MG63 (cell line): ENCODE results near the gene ATP2C2. TPM values are rescaled to one million over a fixed set of nuclear protein-coding genes. Genes with fewer than 3 reads are reported as not detected.
"Not testable (repeated sequence)": the region's sequence is repeated elsewhere in the genome, so short reads cannot be mapped to it uniquely, and the experiment has no call there.

Experiments used
- DNase-seq: peaks from one replicate; pipeline ENCODE4 v3.0.0-alpha.2; 2020
- H3K27me3 ChIP-seq: fragments of 250-450 bp; sonication (Bioruptor Pico); 2 replicates; pipeline ENCODE4 v1.5.1; 2020; ENCODE audit warnings: mild to moderate bottlenecking, moderate library complexity
- H3K36me3 ChIP-seq: fragments of 250-450 bp; sonication (Bioruptor Pico); 2 replicates; pipeline ENCODE4 v1.5.1; 2020; ENCODE audit warnings: mild to moderate bottlenecking, moderate library complexity
- H3K4me3 ChIP-seq: fragments of 250-450 bp; sonication (Bioruptor Pico); 2 replicates; pipeline ENCODE4 v1.5.1; 2020; ENCODE audit warnings: mild to moderate bottlenecking, moderate library complexity
- H3K9me3 ChIP-seq: fragments of 250-450 bp; sonication (Bioruptor Pico); 2 replicates; pipeline ENCODE4 v1.5.1; 2020; ENCODE audit warnings: mild to moderate bottlenecking, moderate library complexity
- total RNA-seq: library from RNA; depleted of rRNA; stranded (reverse); fragments of >200 nt; shearing (Covaris generic); gene quantifications from 2 replicates; pipeline ENCODE4 v1.2.3, GENCODE V29; 2014; ENCODE audit warnings: low replicate concordance

Gene ATP2C2
- total RNA-seq, 1 experiment from 2014 or later: not detected

DNA sequence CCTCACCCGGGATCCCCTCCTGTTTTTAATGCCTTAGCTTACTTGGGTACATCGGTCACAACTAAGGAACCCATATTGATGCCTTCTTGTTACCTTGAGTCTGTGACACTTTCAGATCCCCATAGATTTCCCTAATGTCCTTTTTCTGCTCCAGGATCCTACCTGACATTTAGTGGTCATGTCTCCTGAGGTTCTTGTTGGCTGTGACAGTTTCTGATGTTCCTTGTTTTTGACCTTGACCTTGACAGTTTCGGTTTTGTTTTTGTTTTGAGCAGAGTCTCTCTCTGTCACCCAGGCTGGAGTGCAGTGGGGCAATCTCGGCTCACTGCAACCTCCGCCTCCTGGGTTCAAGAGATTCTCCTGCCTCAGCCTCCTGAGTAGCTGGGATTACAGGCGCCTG is 52.2 kb downstream of the ATP2C2 start:
- not testable (repeated sequence) for H3K27me3 ChIP-seq, H3K4me3 ChIP-seq, H3K9me3 ChIP-seq, H3K36me3 ChIP-seq, DNase-seq

- H3K27me3 ChIP-seq: no peaks in the 10 kb centered on the region
- DNase-seq: no peak
- H3K9me3 ChIP-seq: no peaks in the 10 kb centered on the region
- no peaks in the 10 kb centered on the region for H3K36me3 ChIP-seq
- no peak overlapping the region for H3K4me3 ChIP-seq
These were observed 53.0 kb downstream of the ATP2C2 start for GRCh38 chr16:84421081-84421937.

- no peaks in the 10 kb centered on the region for H3K36me3 ChIP-seq
- H3K4me3 ChIP-seq: no peak overlapping the region
- no peaks in the 10 kb centered on the region for H3K27me3 ChIP-seq
- H3K9me3 ChIP-seq: no peaks in the 10 kb centered on the region
- DNase-seq: no peak
These were observed 53.5 kb downstream of the ATP2C2 start for GRCh38 chr16:84421938-84422220.

DNA sequence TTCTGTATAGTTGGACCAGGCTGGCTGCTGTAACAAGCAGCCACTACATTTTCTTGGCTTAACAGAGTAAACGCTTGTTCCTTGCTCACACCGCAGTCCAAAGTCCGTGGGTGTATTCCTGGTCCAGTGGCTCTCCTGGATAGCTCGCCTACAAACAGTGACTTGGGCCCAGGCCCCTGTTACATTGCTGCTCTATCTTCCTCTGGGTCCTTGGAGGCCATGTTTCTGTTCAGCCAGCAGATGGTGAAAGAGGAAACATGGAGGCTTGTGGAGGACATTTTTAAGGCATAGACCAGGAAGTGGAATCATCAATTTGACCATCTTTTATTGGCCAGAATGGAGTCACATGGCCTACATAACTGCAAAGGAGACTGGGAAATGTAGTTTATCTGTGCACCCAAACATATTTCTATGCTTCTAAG is 55.1 kb downstream of the ATP2C2 start:
- no peaks in the 10 kb centered on the region for H3K27me3 ChIP-seq
- no peaks in the 10 kb centered on the region for H3K9me3 ChIP-seq
- no peak overlapping the region for H3K4me3 ChIP-seq
- H3K36me3 ChIP-seq: no peaks in the 10 kb centered on the region
- no peak for DNase-seq

GRCh38 chr16:84425696-84426095 is 57.4 kb downstream of the ATP2C2 start:
- no peak overlapping the region for H3K4me3 ChIP-seq
- H3K27me3 ChIP-seq: no peaks in the 10 kb centered on the region
- H3K36me3 ChIP-seq: no peaks in the 10 kb centered on the region
- no peak for DNase-seq
- H3K9me3 ChIP-seq: no peaks in the 10 kb centered on the region

DNA sequence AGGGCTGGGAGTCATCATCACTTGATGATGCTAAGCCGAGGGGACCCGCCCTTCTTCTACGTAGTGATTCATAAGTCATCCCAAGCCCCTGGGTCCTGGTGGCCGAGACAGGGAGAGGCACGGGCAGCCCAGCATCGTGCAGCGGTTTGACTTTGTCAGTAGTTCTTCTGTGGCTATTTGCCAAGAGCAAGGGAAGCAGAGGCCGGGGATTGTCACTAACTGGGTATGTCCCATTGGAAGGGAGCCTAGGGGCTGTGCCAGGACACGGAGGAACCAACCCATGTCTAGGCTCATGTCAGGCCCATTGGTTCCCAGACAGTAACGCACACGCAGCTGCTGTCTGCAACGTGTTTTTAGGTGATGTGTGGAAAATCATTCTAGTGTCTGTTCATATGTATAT is 58.5 kb downstream of the ATP2C2 start:
- no peak for DNase-seq
- no peaks in the 10 kb centered on the region for H3K27me3 ChIP-seq

GRCh38 chr16:84427553-84427952 is 59.2 kb downstream of the ATP2C2 start:
- DNase-seq: no peak

More for the DNA sequence above, 58.5 kb downstream of the ATP2C2 start:
- Histone ChIP-seq H3K4me3 (no peak overlapping the region), H3K36me3 (no peaks in the 10 kb centered on the region), H3K9me3 (no peaks in the 10 kb centered on the region)

DNA sequence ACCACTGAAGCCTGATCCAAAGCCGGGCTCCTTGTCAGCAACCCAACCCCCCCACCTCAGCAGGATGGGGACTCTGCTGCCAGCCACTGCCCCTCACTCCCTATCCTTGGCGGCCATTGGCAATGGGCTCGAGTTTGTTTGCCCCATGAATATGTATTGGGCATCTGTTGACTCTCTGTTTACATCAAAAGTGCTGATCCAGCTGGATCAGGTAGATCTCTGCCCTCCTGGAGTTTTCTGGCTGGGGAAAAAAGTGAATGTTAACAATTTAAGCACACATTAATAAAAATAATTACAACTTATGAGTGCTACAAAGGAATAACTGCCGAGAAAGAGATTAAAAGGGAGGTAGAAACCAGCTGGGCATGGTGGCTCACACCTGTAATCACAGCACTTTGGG is 62.5 kb downstream of the ATP2C2 start:
- H3K36me3 ChIP-seq: no peaks in the 10 kb centered on the region

More at GRCh38 chr16:84427553-84427952, 59.2 kb downstream of the ATP2C2 start:
- Histone ChIP-seq H3K4me3 (no peak overlapping the region), H3K36me3 (no peaks in the 10 kb centered on the region), H3K27me3 (no peaks in the 10 kb centered on the region), H3K9me3 (no peaks in the 10 kb centered on the region)

DNA sequence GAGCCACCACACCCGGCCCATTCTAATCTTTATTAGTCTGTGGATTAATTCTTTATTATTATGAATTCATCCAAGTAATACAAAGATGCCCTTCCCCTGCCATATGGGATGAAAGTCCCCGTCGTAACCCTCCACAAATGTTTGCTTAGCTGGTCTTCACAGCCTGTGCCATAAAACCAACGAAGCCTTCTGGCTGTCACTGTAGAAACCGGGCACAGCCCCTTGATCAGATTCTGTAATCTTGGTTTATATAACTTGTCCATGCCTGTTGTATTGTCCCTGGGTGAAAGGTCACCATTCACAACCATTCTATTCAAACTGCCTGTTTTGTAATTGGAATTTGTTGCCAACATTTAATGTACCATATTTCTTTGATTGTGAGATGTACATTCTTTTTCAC is 66.5 kb downstream of the ATP2C2 start:
- no peaks in the 10 kb centered on the region for H3K36me3 ChIP-seq
- H3K9me3 ChIP-seq: no peaks in the 10 kb centered on the region
- no peak for DNase-seq
- H3K4me3 ChIP-seq: no peak overlapping the region
- no peaks in the 10 kb centered on the region for H3K27me3 ChIP-seq

More for the DNA sequence above, 62.5 kb downstream of the ATP2C2 start:
- Histone ChIP-seq H3K4me3 (no peak overlapping the region), H3K27me3 (no peaks in the 10 kb centered on the region), H3K9me3 (no peaks in the 10 kb centered on the region)
- no peak for DNase-seq

DNA sequence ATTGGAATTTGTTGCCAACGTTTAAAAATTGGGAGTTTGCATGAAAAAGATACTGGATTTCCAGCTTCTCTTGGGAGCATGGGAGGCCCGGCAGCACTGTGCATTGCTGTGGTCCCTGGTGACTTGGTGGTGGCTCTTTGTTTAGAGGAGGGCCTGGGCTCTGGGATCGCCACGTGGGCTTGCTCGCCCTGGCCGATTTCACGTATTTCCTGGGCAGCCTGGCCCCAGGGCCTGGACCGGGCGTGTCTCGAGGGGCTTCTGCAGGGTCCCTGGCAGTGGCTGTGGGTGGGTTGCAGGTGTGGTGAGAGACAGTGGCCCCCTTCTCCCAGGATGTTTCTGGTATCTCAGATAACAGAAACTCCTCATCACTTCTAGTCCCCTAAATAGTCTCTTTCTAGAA is 67.9 kb downstream of the ATP2C2 start:
- DNase-seq: no peak
- Histone ChIP-seq H3K4me3 (no peak overlapping the region), H3K36me3 (no peaks in the 10 kb centered on the region), H3K9me3 (no peaks in the 10 kb centered on the region), H3K27me3 (no peaks in the 10 kb centered on the region)

GRCh38 chr16:84438971-84439696 is 70.8 kb downstream of the ATP2C2 start:
- no peaks in the 10 kb centered on the region; the same call in 1 of the 2 replicates for H3K27me3 ChIP-seq
- H3K9me3 ChIP-seq: no peaks in the 10 kb centered on the region
- H3K4me3 ChIP-seq: no peak overlapping the region
- no peaks in the 10 kb centered on the region for H3K36me3 ChIP-seq
- DNase-seq: no peak

DNA sequence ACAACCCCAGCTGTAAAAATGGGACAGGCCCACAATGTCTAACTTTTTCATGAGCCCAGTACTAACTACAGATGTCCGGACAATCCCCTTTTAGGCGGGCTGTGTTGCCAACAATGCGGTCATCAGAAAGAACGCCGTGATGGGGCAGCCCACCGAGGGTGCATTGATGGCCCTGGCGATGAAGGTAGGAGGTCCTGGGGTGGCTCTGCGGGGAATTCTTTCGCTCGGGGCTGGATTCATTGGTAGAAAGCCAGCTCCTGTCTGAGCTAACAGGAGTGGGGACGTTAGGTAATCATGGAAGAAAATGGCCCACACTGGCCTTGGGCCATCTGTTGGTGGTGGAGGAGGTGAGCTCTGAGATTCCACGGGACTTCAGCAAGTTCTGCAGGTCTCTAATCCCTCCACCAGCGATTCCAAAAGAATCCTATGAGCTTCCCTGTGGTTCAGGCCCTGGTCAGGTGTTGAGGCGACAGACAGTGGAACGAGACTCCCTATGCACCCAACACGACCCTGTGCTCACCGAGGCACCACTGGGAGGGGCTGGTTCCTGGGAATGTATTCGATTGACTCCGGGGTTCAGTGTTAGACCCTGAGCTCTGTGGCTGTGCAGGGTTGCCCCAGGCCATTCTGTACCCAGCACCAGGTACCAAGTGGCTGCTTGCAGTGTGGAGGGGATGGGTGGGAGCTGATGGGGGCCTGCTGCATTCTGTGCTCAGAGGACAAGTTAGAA is 74.2 kb downstream of the ATP2C2 start:
- no peaks in the 10 kb centered on the region for H3K36me3 ChIP-seq
- no peak for DNase-seq
- H3K4me3 ChIP-seq: no peak overlapping the region
- no peaks in the 10 kb centered on the region; the same call in 1 of the 2 replicates for H3K27me3 ChIP-seq
- no peaks in the 10 kb centered on the region for H3K9me3 ChIP-seq

DNA sequence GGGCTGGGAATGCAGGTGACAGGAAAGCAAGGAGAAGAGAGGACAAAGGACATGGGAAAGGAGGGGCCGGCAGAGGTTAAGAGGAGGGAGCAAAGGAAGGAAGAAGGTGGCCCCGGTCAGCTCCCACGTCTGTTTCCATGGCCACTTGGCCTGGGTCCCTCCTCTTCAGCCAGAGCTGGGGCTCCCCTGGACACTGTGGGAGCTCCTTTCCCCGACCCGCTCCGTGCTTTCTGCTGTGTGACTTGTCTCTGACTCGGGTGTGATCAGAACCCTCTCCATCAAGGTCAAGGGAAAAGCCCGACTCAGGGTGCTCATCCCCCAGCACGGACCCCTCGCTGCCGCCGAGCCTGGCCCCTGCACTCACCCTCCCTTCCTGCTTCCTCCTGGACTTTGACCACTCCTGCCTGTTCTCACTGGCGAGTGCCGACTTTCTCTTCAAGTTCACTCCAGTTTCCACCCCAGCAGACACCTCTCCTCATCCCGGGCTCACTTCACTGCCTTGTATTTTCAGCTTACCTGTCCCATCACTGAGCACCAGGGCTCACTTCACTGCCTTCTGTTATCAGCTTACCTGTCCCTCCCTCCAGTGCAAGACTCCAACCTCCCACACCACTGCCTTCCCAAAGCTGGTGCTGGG is 74.9 kb downstream of the ATP2C2 start:
- H3K4me3 ChIP-seq: no peak overlapping the region
- DNase-seq: no peak
- no peaks in the 10 kb centered on the region for H3K36me3 ChIP-seq
- H3K27me3 ChIP-seq: no peaks in the 10 kb centered on the region; the same call in 1 of the 2 replicates
- H3K9me3 ChIP-seq: no peaks in the 10 kb centered on the region

GRCh38 chr16:84444476-84444875 is 76.1 kb downstream of the ATP2C2 start:
- H3K9me3 ChIP-seq: no peaks in the 10 kb centered on the region

GRCh38 chr16:84446084-84446483 is 77.7 kb downstream of the ATP2C2 start:
- DNase-seq: no peak
- no peaks in the 10 kb centered on the region for H3K9me3 ChIP-seq
- H3K4me3 ChIP-seq: no peak overlapping the region
- no peaks in the 10 kb centered on the region for H3K36me3 ChIP-seq
- no peaks in the 10 kb centered on the region; the same call in 1 of the 2 replicates for H3K27me3 ChIP-seq

More at GRCh38 chr16:84444476-84444875, 76.1 kb downstream of the ATP2C2 start:
- H3K4me3 ChIP-seq: no peak overlapping the region
- DNase-seq: no peak
- no peaks in the 10 kb centered on the region for H3K36me3 ChIP-seq
- no peaks in the 10 kb centered on the region; the same call in 1 of the 2 replicates for H3K27me3 ChIP-seq

DNA sequence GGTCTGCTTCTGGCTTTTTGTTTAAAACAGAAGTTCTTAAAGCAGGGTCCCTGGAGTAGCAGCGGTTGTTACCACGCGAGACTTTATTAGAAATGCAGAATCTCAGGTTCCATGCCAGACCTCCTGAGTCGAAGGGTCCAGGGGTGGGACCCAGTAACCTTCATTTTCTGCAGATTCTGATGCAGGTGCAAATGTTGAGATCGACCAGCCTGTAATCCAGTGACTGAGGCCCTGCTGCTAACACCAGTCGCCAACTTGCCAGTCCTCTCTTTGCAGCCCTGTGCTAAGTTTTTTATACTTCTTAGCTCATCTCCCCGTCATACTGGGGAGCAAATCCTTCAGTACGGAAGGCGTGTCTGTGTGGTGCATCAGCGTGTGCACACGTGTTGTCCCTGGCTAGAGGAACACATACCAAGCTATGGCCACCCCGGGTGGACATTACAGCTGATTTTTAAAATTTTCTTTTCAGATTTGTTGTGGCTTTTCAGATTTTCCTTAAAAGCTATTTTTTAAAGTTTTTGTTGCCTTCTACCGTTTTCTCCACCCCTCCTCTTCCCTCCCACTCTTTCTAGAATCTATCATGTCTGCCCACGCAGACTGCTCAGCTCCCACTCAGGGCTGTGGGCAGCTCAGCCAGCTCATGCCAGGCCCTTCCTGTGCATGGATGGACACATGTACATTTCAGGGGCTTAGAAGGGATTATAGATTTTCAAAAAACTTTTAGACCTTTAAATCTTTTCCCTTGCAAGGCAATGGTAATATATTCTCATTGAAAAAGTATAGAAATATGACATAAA is 78.5 kb downstream of the ATP2C2 start:
- DNase-seq: no peak
- Histone ChIP-seq H3K36me3 (no peaks in the 10 kb centered on the region), H3K27me3 (no peaks in the 10 kb centered on the region; the same call in 1 of the 2 replicates), H3K4me3 (no peak overlapping the region), H3K9me3 (no peaks in the 10 kb centered on the region)
